H1 (cell line): Measurements from ENCODE around the gene C20orf202. TPM values are rescaled to one million over a fixed set of nuclear protein-coding genes. Genes with fewer than 3 reads are reported as not detected.

ENCODE experiments used
- ASH2L ChIP-seq: fragments of 200-600, 300-600 bp; sonication (generic); IDR thresholded peaks from one replicate; pipeline ENCODE4 v1.7.1; 2017; ENCODE audit warnings: low read length
- BCL11A ChIP-seq, 2 experiments: IDR thresholded peaks; one replicate each; pipeline ENCODE4 v1.6.1; 2011; ENCODE audit warnings: low read depth in 2 of 2, low read length in 2 of 2, mild to moderate bottlenecking in 2 of 2
- CREB1 ChIP-seq: IDR thresholded peaks from 2 replicates; pipeline ENCODE4 v1.6.1; 2012; ENCODE audit warnings: inconsistent platforms
- E2F6 ChIP-seq: IDR thresholded peaks from 2 replicates; pipeline ENCODE4 v1.6.1; 2012; ENCODE audit warnings: inconsistent platforms
- EP300 ChIP-seq, 2 experiments: IDR thresholded peaks; 1 replicate in 1 of 2; 2 replicates in 1 of 2; pipeline ENCODE4 v1.6.1; 2011 to 2012; ENCODE audit warnings: low read depth in 2 of 2, low read length in 2 of 2, mild to moderate bottlenecking in 2 of 2, borderline replicate concordance in 1 of 2, inconsistent platforms in 1 of 2, moderate library complexity in 1 of 2
- EZH2 ChIP-seq: fragments of 200-600 bp; sonication (generic); IDR thresholded peaks from 2 replicates; pipeline ENCODE4 v1.7.1; 2012; ENCODE audit warnings: low read depth, mild to moderate bottlenecking, moderate library complexity, low read length, inconsistent platforms; ENCODE audit not compliant: severe bottlenecking
- FOSL1 ChIP-seq: IDR thresholded peaks from 2 replicates; pipeline ENCODE4 v1.6.1; 2011; ENCODE audit warnings: mild to moderate bottlenecking, low read depth, low read length, moderate library complexity; ENCODE audit not compliant: insufficient read depth
- KDM1A ChIP-seq: fragments of 200-600, 300-600 bp; sonication (generic); IDR thresholded peaks from 2 replicates; pipeline ENCODE4 v1.7.1; 2016; ENCODE audit warnings: mild to moderate bottlenecking, low read length, borderline replicate concordance
- KDM5A ChIP-seq: fragments of 200-600 bp; IDR thresholded peaks from 2 replicates; pipeline ENCODE4 v1.7.1; 2012; ENCODE audit warnings: mild to moderate bottlenecking, low read length, inconsistent platforms, mixed read lengths
- NRF1 ChIP-seq: IDR thresholded peaks from 2 replicates; pipeline ENCODE4 v1.6.1; 2011; ENCODE audit warnings: mild to moderate bottlenecking, low read depth, low read length, improper control_type of control experiment
- PHF8 ChIP-seq: fragments of 200-600 bp; sonication (generic); conservative IDR thresholded peaks from 2 replicates; pipeline ENCODE4 v1.7.1; 2012; ENCODE audit warnings: low read depth, mild to moderate bottlenecking, inconsistent platforms, low read length, moderate library complexity
- POLR2AphosphoS5 ChIP-seq: IDR thresholded peaks from 2 replicates; pipeline ENCODE4 v1.6.1; 2011; ENCODE audit warnings: low read depth, low read length
- RBBP5 ChIP-seq: IDR thresholded peaks from 2 replicates; pipeline ENCODE4 v1.7.1; 2012; ENCODE audit warnings: low read depth, mild to moderate bottlenecking, inconsistent platforms, low read length, moderate library complexity, borderline replicate concordance
- RNF2 ChIP-seq: fragments of 200-900, 300-1000 bp; sonication (generic); IDR thresholded peaks from 2 replicates; pipeline ENCODE4 v1.7.1; 2016; ENCODE audit warnings: borderline replicate concordance, low read depth, mild to moderate bottlenecking, antibody characterized with exemption, low read length; ENCODE audit not compliant: poor library complexity, severe bottlenecking; ENCODE audit errors: missing control alignments
- SAP30 ChIP-seq: fragments of 300-600 bp; sonication (generic); IDR thresholded peaks from 2 replicates; pipeline ENCODE4 v1.7.1; 2012; ENCODE audit warnings: low read length, moderate library complexity, mild to moderate bottlenecking, inconsistent platforms; ENCODE audit not compliant: insufficient read depth, insufficient replicate concordance
- SIN3A ChIP-seq, 2 experiments: IDR thresholded peaks in 1 of 2; conservative IDR thresholded peaks in 1 of 2; 2 replicates each; pipeline ENCODE4 v1.6.1; 2011 to 2012; ENCODE audit warnings: low read length in 2 of 2, improper control_type of control experiment in 1 of 2, low read depth in 1 of 2, mild to moderate bottlenecking in 1 of 2
- SP1 ChIP-seq: IDR thresholded peaks from 2 replicates; pipeline ENCODE4 v1.6.1; 2011; ENCODE audit warnings: low read depth, low read length
- SP2 ChIP-seq: IDR thresholded peaks from 2 replicates; pipeline ENCODE4 v1.6.1; 2012; ENCODE audit warnings: mild to moderate bottlenecking, low read length, inconsistent platforms
- SP4 ChIP-seq: IDR thresholded peaks from 2 replicates; pipeline ENCODE4 v1.6.1; 2012; ENCODE audit warnings: low read length, inconsistent platforms
- TAF1 ChIP-seq: IDR thresholded peaks from 2 replicates; pipeline ENCODE4 v1.6.1; 2011; ENCODE audit warnings: mild to moderate bottlenecking, low read depth, low read length
- TBP ChIP-seq: IDR thresholded peaks from 2 replicates; pipeline ENCODE4 v1.6.1; 2011; ENCODE audit warnings: low read depth, low read length, improper control_type of control experiment
- TCF12 ChIP-seq: IDR thresholded peaks from 2 replicates; pipeline ENCODE4 v1.6.1; 2011; ENCODE audit warnings: low read depth, mild to moderate bottlenecking, low read length
- TEAD4 ChIP-seq: IDR thresholded peaks from 2 replicates; pipeline ENCODE4 v1.6.1; 2012; ENCODE audit warnings: low read depth, low read length, inconsistent platforms, mixed read lengths
- polyA plus RNA-seq, 7 experiments: library from polyadenylated mRNA; depleted of rRNA in 3 of 7; stranded (reverse) in 5 of 7; unstranded in 2 of 7; fragments of >200 nt in 5 of 7; fragments of 200-250 nt in 2 of 7; gene quantifications; 1 replicate in 5 of 7; 2 replicates in 1 of 7; 4 replicates in 1 of 7; pipeline versions ENCODE4 v1.2.1 to v1.2.3, GENCODE V29; 2011 to 2013; ENCODE audit warnings: missing spikeins in 2 of 7, mixed read lengths in 2 of 7
- total RNA-seq: library from RNA; stranded (reverse); fragmentation: NEBNext Ultra II Directional; extraction: Animal tissue kit (Norgen Biotek cat#: 25700); gene quantifications from 2 replicates; pipeline ENCODE4 v1.2.1, GENCODE V29; 2021

The C20orf202 gene
- total and polyA plus RNA-seq, 2 of the 8 experiments (the other 6 are each of a cell fraction or from before 2014, with no cell fraction given) = 0.12 TPM; not detected in 1

- TF ChIP-seq ASH2L (peak; percentile 71), CREB1 (peak; percentile 51; the same call in 1 of the 2 replicates), SP2 (no peak), TBP (peak; percentile 39; the same call in 1 of the 2 replicates), NRF1 (no peak), KDM5A (no peak), TAF1 (peak; percentile 66; the same call in 1 of the 2 replicates), POLR2AphosphoS5 (peak; percentile 60; the same call in 1 of the 2 replicates), E2F6 (peak; percentile 82), TEAD4 (no peak), SP1 (no peak), RNF2 (peak; percentile 12), FOSL1 (no peak), PHF8 (peak; percentile 61), EZH2 (no peak), TCF12 (no peak), KDM1A (no peak), SP4 (no peak), SAP30 (no peak), RBBP5 (peak; percentile 79; the same call in 1 of the 2 replicates), EP300 (IDR thresholded peaks at IDR 0.05; ENCODE audit: borderline replicate concordance in 1 of 2, low read depth in 2 of 2, low read length in 2 of 2) (no peak), BCL11A (IDR thresholded peaks at IDR 0.05; ENCODE audit: low read depth in 2 of 2, low read length in 2 of 2) (no peak), SIN3A (conservative IDR thresholded peaks at IDR 0.05 in 1 of 2, IDR thresholded peaks at IDR 0.05 in 1 of 2; ENCODE audit: low read depth in 1 of 2, low read length in 2 of 2) (peak in 1 of 2 experiments; percentile 53; a peak in 1 of 4 replicates)
These were observed 22.8 kb downstream of the C20orf202 start, which contains the start of gene RAD21L1 (continued) for GRCh38 chr20:1225783-1226654.
